Liver (tissue), 9 donors: ENCODE results near the gene SMOC1. TPM values are rescaled to one million over a fixed set of nuclear protein-coding genes. Genes with fewer than 3 reads are reported as not detected.

Experiments used
- DNase-seq: peaks from one replicate; pipeline ENCODE4 v3.0.0-alpha.2; 2017; ENCODE audit warnings: low spot score
- H3K27ac ChIP-seq, 2 donors: one replicate each; pipeline ENCODE4 v1.7.0; 2013; ENCODE audit warnings: inconsistent platforms in 2 of 2, low read length in 2 of 2, control low read depth in 1 of 2, low read depth in 1 of 2, mild to moderate bottlenecking in 1 of 2
- H3K27me3 ChIP-seq, 4 donors: one replicate each; pipeline versions ENCODE4 v1.6.1 to v1.7.0; 2013; ENCODE audit warnings: low read length in 3 of 4, inconsistent platforms in 1 of 4, mild to moderate bottlenecking in 1 of 4, moderate library complexity in 1 of 4; ENCODE audit not compliant: control insufficient read depth in 4 of 4, insufficient read depth in 4 of 4
- H3K36me3 ChIP-seq, 4 donors: one replicate each; pipeline versions ENCODE4 v1.6.1 to v1.7.0; 2013; ENCODE audit warnings: low read length in 3 of 4, mild to moderate bottlenecking in 3 of 4, low read depth in 1 of 4, moderate library complexity in 1 of 4; ENCODE audit not compliant: control insufficient read depth in 4 of 4, insufficient read depth in 3 of 4
- H3K4me1 ChIP-seq, 4 donors: one replicate each; pipeline versions ENCODE4 v1.6.1 to v1.7.0; 2013; ENCODE audit warnings: low read length in 3 of 4, mild to moderate bottlenecking in 3 of 4, moderate library complexity in 1 of 4; ENCODE audit not compliant: control insufficient read depth in 4 of 4, insufficient read depth in 4 of 4
- H3K4me3 ChIP-seq, 3 donors: one replicate each; pipeline versions ENCODE4 v1.6.1 to v1.7.0; 2013; ENCODE audit warnings: low read length in 3 of 3, control low read depth in 1 of 3, low read depth in 1 of 3, mild to moderate bottlenecking in 1 of 3
- H3K9ac ChIP-seq, 2 donors: one replicate each; pipeline ENCODE4 v1.7.0; 2013; ENCODE audit warnings: low read length in 2 of 2, mild to moderate bottlenecking in 2 of 2, moderate library complexity in 2 of 2, control low read depth in 1 of 2, low read depth in 1 of 2
- H3K9me3 ChIP-seq, 4 donors: one replicate each; pipeline versions ENCODE4 v1.6.1 to v1.7.0; 2013; ENCODE audit warnings: low read length in 3 of 4; ENCODE audit not compliant: control insufficient read depth in 4 of 4
- EGR1 ChIP-seq, 2 donors: IDR thresholded peaks; 2 replicates each; pipeline ENCODE4 v1.6.1; 2016 to 2018; ENCODE audit warnings: antibody characterized with exemption in 2 of 2, low read depth in 2 of 2
- FOXA1 ChIP-seq: IDR thresholded peaks from 2 replicates; pipeline ENCODE4 v1.6.1; 2016; ENCODE audit warnings: antibody characterized with exemption
- FOXA2 ChIP-seq: IDR thresholded peaks from 2 replicates; pipeline ENCODE4 v1.6.1; 2016; ENCODE audit warnings: antibody characterized with exemption
- GABPA ChIP-seq, 2 donors: IDR thresholded peaks in 1 of 2; conservative IDR thresholded peaks in 1 of 2; 2 replicates each; pipeline ENCODE4 v1.6.1; 2016; ENCODE audit warnings: antibody characterized with exemption in 2 of 2, mild to moderate bottlenecking in 1 of 2, moderate library complexity in 1 of 2
- HNF4A ChIP-seq, 2 donors: conservative IDR thresholded peaks; 2 replicates each; pipeline ENCODE4 v1.6.1; 2016; ENCODE audit warnings: antibody characterized with exemption in 2 of 2, mild to moderate bottlenecking in 2 of 2
- HNF4G ChIP-seq: IDR thresholded peaks from 2 replicates; pipeline ENCODE4 v1.6.1; 2016; ENCODE audit warnings: antibody characterized with exemption
- JUND ChIP-seq, 2 donors: IDR thresholded peaks; 2 replicates each; pipeline ENCODE4 v1.6.1; 2016; ENCODE audit warnings: antibody characterized with exemption in 2 of 2
- MAX ChIP-seq: IDR thresholded peaks from 2 replicates; pipeline ENCODE4 v1.6.1; 2016; ENCODE audit warnings: antibody characterized with exemption
- NR2F2 ChIP-seq: IDR thresholded peaks from 2 replicates; pipeline ENCODE4 v1.6.1; 2016; ENCODE audit warnings: antibody characterized with exemption
- RAD21 ChIP-seq, 2 donors: IDR thresholded peaks; 2 replicates each; pipeline ENCODE4 v1.6.1; 2016; ENCODE audit warnings: antibody characterized with exemption in 2 of 2, mild to moderate bottlenecking in 2 of 2
- RXRA ChIP-seq, 2 donors: IDR thresholded peaks; 2 replicates each; pipeline ENCODE4 v1.6.1; 2017 to 2018; ENCODE audit warnings: antibody characterized with exemption in 2 of 2, mild to moderate bottlenecking in 1 of 2
- SP1 ChIP-seq: IDR thresholded peaks from 2 replicates; pipeline ENCODE4 v1.6.1; 2018; ENCODE audit warnings: antibody characterized with exemption, mild to moderate bottlenecking
- TAF1 ChIP-seq: conservative IDR thresholded peaks from 2 replicates; pipeline ENCODE4 v1.6.1; 2016; ENCODE audit warnings: antibody characterized with exemption, mild to moderate bottlenecking
- YY1 ChIP-seq: IDR thresholded peaks from 2 replicates; pipeline ENCODE4 v1.6.1; 2016; ENCODE audit warnings: antibody characterized with exemption, mild to moderate bottlenecking
- WGBS: extraction: QIAGEN DNeasy Blood & Tissue Kit; methylation state at CpG from one replicate; pipeline ENCODE4 v1.1.7; 2013; 5-methylcytosine and 5-hydroxymethylcytosine counted together
- polyA plus RNA-seq, 2 donors: library from polyadenylated mRNA; stranded (reverse) in 1 of 2; unstranded in 1 of 2; fragments of 200-250 nt in 1 of 2; fragments of >200 nt in 1 of 2; fragmentation: Nextera tagmentation in 1 of 2; extraction: Ambion mirVana in 1 of 2; gene quantifications; one replicate each; pipeline versions ENCODE4 v1.2.1 to v1.2.3, GENCODE V29; 2013 to 2015
- total RNA-seq, 2 donors: library from RNA; depleted of rRNA; stranded (reverse); fragments of >200 nt; gene quantifications; one replicate each; pipeline ENCODE4 v1.2.3, GENCODE V29; 2014
- TF ChIP-seq, protein P1 (sequence below): IDR thresholded peaks from 2 replicates; pipeline ENCODE4 v1.6.1; 2016; ENCODE audit warnings: antibody characterized with exemption
- TF ChIP-seq, protein P2 (sequence below): IDR thresholded peaks from 2 replicates; pipeline ENCODE4 v1.6.1; 2016; ENCODE audit warnings: antibody characterized with exemption, mild to moderate bottlenecking
- TF ChIP-seq, protein P3 (sequence below): fragments of 150-350 bp; IDR thresholded peaks from 2 replicates; pipeline ENCODE4 v1.5.1; 2017; ENCODE audit warnings: improper control_type of control experiment, low read depth, low read length; ENCODE audit not compliant: missing input control
- TF ChIP-seq, protein P4 (sequence below): IDR thresholded peaks from 2 replicates; pipeline ENCODE4 v1.6.1; 2016; ENCODE audit warnings: antibody characterized with exemption
- donor health status: healthy.
- donor health status: healthy.
- donor health status: healthy.
- donor health status: healthy.
- donor health status: healthy.

Gene SMOC1
- total and polyA plus RNA-seq, 4 donors, result 11.2 to 43.7 (median 27.4) TPM

- H3K36me3 ChIP-seq, result no peaks in the 10 kb centered on the region
- H3K27ac ChIP-seq, result no peak overlapping the region
- peaks cover 8 to 13% (median 8%) of the 10 kb centered on the region in 4 donors for H3K4me1 ChIP-seq
- no peak overlapping the region for H3K4me3 ChIP-seq
- TF ChIP-seq RXRA (IDR thresholded peaks at IDR 0.05), result no peak
- no peak for TF ChIP-seq HNF4A (conservative IDR thresholded peaks at IDR 0.05)
- TF ChIP-seq SP1, result no peak
- no peak for TF ChIP-seq GABPA (IDR thresholded peaks at IDR 0.05 in 1 of 2, conservative IDR thresholded peaks at IDR 0.05 in 1 of 2)
- TF ChIP-seq, protein P1, sequence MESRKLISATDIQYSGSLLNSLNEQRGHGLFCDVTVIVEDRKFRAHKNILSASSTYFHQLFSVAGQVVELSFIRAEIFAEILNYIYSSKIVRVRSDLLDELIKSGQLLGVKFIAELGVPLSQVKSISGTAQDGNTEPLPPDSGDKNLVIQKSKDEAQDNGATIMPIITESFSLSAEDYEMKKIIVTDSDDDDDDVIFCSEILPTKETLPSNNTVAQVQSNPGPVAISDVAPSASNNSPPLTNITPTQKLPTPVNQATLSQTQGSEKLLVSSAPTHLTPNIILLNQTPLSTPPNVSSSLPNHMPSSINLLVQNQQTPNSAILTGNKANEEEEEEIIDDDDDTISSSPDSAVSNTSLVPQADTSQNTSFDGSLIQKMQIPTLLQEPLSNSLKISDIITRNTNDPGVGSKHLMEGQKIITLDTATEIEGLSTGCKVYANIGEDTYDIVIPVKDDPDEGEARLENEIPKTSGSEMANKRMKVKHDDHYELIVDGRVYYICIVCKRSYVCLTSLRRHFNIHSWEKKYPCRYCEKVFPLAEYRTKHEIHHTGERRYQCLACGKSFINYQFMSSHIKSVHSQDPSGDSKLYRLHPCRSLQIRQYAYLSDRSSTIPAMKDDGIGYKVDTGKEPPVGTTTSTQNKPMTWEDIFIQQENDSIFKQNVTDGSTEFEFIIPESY, result no peak
- no peak for TF ChIP-seq NR2F2
- no peak for TF ChIP-seq FOXA2
- TF ChIP-seq EGR1 (IDR thresholded peaks at IDR 0.05; ENCODE audit: low read depth in 2 of 2), result no peak
- no peak for TF ChIP-seq MAX
- TF ChIP-seq, protein P2, sequence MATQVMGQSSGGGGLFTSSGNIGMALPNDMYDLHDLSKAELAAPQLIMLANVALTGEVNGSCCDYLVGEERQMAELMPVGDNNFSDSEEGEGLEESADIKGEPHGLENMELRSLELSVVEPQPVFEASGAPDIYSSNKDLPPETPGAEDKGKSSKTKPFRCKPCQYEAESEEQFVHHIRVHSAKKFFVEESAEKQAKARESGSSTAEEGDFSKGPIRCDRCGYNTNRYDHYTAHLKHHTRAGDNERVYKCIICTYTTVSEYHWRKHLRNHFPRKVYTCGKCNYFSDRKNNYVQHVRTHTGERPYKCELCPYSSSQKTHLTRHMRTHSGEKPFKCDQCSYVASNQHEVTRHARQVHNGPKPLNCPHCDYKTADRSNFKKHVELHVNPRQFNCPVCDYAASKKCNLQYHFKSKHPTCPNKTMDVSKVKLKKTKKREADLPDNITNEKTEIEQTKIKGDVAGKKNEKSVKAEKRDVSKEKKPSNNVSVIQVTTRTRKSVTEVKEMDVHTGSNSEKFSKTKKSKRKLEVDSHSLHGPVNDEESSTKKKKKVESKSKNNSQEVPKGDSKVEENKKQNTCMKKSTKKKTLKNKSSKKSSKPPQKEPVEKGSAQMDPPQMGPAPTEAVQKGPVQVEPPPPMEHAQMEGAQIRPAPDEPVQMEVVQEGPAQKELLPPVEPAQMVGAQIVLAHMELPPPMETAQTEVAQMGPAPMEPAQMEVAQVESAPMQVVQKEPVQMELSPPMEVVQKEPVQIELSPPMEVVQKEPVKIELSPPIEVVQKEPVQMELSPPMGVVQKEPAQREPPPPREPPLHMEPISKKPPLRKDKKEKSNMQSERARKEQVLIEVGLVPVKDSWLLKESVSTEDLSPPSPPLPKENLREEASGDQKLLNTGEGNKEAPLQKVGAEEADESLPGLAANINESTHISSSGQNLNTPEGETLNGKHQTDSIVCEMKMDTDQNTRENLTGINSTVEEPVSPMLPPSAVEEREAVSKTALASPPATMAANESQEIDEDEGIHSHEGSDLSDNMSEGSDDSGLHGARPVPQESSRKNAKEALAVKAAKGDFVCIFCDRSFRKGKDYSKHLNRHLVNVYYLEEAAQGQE, result no peak
- TF ChIP-seq, protein P3, sequence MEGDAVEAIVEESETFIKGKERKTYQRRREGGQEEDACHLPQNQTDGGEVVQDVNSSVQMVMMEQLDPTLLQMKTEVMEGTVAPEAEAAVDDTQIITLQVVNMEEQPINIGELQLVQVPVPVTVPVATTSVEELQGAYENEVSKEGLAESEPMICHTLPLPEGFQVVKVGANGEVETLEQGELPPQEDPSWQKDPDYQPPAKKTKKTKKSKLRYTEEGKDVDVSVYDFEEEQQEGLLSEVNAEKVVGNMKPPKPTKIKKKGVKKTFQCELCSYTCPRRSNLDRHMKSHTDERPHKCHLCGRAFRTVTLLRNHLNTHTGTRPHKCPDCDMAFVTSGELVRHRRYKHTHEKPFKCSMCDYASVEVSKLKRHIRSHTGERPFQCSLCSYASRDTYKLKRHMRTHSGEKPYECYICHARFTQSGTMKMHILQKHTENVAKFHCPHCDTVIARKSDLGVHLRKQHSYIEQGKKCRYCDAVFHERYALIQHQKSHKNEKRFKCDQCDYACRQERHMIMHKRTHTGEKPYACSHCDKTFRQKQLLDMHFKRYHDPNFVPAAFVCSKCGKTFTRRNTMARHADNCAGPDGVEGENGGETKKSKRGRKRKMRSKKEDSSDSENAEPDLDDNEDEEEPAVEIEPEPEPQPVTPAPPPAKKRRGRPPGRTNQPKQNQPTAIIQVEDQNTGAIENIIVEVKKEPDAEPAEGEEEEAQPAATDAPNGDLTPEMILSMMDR, result no peak
- TF ChIP-seq FOXA1, result no peak
- TF ChIP-seq, protein P4, sequence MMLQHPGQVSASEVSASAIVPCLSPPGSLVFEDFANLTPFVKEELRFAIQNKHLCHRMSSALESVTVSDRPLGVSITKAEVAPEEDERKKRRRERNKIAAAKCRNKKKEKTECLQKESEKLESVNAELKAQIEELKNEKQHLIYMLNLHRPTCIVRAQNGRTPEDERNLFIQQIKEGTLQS, result no peak
- no peak for TF ChIP-seq HNF4G
- TF ChIP-seq RAD21 (IDR thresholded peaks at IDR 0.05), result no peak
- TF ChIP-seq TAF1, result no peak
- no peak for TF ChIP-seq JUND (IDR thresholded peaks at IDR 0.05)
- no peak for TF ChIP-seq YY1
- no peaks in the 10 kb centered on the region for H3K27me3 ChIP-seq
- no peaks in the 10 kb centered on the region for H3K9me3 ChIP-seq
- no peak for DNase-seq
- H3K9ac ChIP-seq, result no peak overlapping the region
- WGBS, result 63% methylated on average over 2 of the region's 2 CpGs
Observed at GRCh38 chr14:69854598-69854997, 24.6 kb upstream of the SMOC1 start.
